HL-60/S4 (cell line): ENCODE results near the gene LRG1.

Experiments
- in situ Hi-C: fragments of 300-500 bp; cut with MboI; formaldehyde crosslinking; loops from 2 replicates; pipeline ENCODE4 v1.14.3; 2022; ENCODE audit warnings: low sequenced_read_pairs

The LRG1 gene

DNA sequence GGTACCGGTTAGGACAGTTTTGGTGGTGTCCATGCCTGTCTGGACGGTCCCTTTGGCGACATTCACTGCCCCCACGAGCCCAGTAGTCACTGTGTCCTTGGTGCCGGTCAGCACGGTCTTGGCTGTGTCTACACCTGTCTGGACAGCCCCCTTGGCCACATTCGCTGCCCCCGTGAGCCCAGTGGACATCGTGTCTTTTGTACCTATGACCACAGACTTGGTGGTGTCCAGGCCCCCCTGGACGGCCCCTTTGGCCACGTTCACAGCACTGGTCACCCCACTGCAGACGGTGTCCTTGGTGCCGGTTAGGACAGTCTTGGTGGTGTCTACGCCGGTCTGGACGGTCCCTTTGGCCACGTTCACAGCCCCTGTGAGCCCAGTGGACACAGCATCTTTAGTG lies 27.8 kb downstream of the LRG1 start:
- in situ Hi-C loops = no loop called here

GRCh38 chr19:4511300-4512054 lies 28.4 kb downstream of the LRG1 start:
- in situ Hi-C loops = no loop called here

DNA sequence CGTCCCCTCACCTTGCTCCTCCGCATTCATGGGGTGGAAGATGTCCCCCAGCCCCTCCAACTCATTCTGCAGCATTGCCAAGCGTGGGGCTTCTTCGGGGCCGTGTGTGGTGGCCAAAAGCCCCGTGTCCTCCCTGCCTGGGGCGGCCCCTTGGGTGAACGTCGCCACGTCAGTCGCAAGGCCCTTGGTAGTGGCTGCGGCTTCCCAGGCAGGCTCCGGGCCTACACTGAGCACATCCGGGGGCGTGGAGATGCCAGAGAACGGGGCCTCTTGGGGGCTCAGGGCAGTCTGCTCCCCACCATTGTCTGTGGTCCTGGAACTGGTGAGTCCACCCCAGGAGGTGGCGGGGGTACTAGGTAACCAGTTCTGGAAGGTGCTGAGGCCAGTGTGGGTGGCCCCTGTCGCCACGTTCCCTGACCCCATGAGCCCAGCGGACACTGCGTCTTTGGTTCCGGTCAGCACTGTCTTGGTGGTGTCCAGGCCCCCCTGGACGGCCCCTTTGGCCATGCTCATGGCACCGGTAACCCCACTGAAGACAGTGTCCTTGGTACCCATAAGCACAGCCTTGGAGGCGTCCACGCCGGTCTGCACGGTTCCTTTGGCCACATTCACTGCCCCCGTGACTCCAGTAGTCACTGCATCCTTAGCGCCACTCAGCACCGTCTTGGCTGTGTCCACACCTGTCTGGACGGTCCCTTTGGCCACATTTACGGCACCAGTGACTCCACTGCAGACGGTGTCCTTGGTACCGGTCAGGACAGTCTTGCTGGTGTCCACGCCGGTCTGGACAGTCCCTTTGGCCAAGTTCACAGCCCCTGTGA lies 29.2 kb downstream of the LRG1 start:
- in situ Hi-C loops = no loop called here

DNA sequence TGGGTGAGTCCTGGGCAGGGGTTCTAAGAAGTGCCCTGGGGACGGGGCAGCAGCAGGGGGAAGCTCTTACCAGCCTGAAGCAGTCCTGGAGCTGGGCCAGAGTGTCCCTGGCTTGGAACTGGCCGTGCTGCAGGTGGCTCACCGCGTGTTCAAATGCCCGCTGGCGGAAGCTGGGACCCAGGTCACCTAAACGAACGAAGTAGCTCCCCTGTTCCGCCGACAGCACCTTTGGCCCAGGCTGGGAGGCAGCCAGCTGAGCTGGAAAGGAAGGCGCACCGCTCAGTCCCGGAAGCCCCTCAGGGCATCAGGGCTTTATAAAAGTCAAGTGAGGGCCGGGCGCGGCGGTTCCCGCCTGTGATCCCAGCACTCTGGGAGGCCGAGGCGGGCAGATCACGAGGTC lies 31.1 kb downstream of the LRG1 start:
- in situ Hi-C loops = no loop called here

GRCh38 chr19:4507804-4508203 lies 32.0 kb downstream of the LRG1 start:
- in situ Hi-C loops = no loop called here

GRCh38 chr19:4507150-4507452 lies 32.7 kb downstream of the LRG1 start:
- in situ Hi-C loops = no loop called here

GRCh38 chr19:4506449-4507149 lies 33.2 kb downstream of the LRG1 start:
- in situ Hi-C loops = no loop called here

DNA sequence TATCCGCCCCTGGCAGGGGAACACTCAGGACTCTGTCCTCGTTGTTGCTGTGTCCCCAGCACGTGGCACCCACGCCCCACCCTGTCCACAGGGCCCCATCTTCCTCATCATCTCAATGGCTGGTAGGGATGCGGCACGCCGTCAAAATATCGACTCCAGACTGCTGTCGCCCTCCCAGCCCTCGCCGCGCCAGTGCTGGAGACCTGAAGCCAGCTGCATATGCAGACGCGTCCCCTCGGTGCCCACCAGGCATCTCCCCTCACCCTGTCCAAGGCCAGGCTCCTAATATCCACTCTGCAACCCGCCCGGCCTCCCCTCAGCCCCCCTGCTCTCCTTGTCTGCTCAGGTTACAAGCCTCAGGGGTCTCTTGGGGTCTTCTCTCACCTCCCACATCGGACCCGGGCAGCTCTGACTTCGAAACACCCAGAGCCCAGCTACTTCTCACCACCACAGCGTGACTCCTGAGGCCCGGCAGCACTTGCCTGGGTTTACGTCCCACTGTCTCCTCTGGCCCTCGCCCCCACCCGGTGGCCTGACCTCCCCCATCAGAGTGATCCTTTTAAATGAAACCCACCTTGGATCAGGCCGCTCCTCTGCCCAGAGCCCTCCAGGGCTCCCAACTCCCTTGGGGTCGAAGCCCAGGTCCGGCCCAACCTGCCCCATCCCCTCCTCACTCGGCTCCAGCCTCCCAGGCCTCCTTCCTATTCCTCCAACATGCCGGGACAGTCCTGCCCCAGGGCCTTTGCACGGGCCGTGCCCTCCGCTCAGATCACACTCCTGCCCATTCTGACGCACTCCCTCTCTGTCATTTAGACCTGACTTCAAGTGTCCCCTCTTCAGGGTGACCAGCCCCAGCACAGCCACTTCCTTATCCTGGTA lies 34.0 kb downstream of the LRG1 start:
- in situ Hi-C loops = no loop called here

- in situ Hi-C loops = no loop called here
These were observed 34.8 kb downstream of the LRG1 start for GRCh38 chr19:4504891-4505569.

- in situ Hi-C loops = no loop called here
These were observed 35.5 kb downstream of the LRG1 start for GRCh38 chr19:4504297-4504701.

- in situ Hi-C loops = no loop called here
These were observed 36.0 kb downstream of the LRG1 start for GRCh38 chr19:4503825-4504170.

GRCh38 chr19:4503132-4503824 lies 36.6 kb downstream of the LRG1 start:
- in situ Hi-C loops = no loop called here

- in situ Hi-C loops = no loop called here
These were observed 37.3 kb downstream of the LRG1 start for GRCh38 chr19:4502282-4503131.

GRCh38 chr19:4501691-4502090 lies 38.1 kb downstream of the LRG1 start:
- in situ Hi-C loops = no loop called here

DNA sequence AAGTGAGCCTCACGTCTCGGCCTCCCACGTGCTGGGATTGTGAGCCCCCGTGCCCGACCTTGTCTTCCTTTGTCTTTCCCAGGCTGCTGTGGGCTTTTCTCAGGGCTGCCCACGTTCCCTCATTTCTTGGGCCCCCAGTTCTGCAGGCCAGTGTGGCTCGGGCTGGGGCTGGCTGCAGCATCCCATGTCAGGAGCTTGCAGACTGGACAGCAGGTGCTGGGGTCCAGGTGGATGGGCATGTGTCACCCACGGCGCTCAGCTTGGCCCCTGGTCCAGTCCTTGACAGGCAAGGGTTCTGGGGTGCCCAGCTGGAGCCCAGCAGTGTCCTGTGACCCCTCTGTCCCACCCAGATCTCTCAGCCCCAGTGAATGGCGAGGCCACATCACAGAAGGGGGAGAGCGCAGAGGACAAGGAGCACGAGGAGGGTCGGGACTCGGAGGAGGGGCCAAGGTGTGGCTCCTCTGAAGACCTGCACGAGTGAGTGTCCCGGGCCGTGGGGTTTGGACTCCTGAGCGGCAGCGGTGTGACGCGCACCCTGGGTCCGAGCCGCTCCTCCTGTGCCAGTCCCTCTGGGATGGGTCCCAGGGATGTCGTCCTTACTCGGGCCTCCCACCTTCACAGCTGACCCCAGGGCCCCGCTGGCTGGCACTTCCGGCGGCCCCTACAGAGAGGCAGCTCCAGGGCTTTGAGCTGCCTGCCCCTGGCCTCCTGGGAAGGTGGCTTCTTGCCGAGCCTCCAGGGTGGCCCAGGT lies 38.8 kb downstream of the LRG1 start:
- in situ Hi-C loops = no loop called here

GRCh38 chr19:4499855-4500254 lies 40.0 kb downstream of the LRG1 start:
- in situ Hi-C loops = no loop called here

- in situ Hi-C loops = no loop called here
These were observed 40.5 kb downstream of the LRG1 start for GRCh38 chr19:4499318-4499717.

- in situ Hi-C loops = no loop called here
These were observed 41.1 kb downstream of the LRG1 start for GRCh38 chr19:4498694-4499093.
